GM18499 (cell line): ENCODE data around the gene CKAP2.
"Not testable (repeated sequence)": the region's sequence is repeated elsewhere in the genome, so short reads cannot be mapped to it uniquely, and the experiment has no call there.

Source experiments
- ATAC-seq: cut with Tn5 transposase; IDR thresholded peaks from one replicate; pipeline ENCODE4 v1.9.1; 2021; ENCODE audit warnings: moderate number of reproducible peaks; ENCODE audit not compliant: insufficient read depth, unreplicated experiment

The CKAP2 gene

GRCh38 chr13:52523323-52523722, 68.0 kb downstream of the CKAP2 start:
- ATAC-seq: not testable (repeated sequence)
